Epidermal melanocyte (primary cell): ENCODE results near the gene PSMG2.
"Not testable (repeated sequence)": the region's sequence is repeated elsewhere in the genome, so short reads cannot be mapped to it uniquely, and the experiment has no call there.

ENCODE experiments used
- DNase-seq: peaks from one replicate; pipeline ENCODE4 v3.0.0; 2011; ENCODE audit warnings: low spot score; ENCODE audit not compliant: insufficient read length

Gene PSMG2

DNA sequence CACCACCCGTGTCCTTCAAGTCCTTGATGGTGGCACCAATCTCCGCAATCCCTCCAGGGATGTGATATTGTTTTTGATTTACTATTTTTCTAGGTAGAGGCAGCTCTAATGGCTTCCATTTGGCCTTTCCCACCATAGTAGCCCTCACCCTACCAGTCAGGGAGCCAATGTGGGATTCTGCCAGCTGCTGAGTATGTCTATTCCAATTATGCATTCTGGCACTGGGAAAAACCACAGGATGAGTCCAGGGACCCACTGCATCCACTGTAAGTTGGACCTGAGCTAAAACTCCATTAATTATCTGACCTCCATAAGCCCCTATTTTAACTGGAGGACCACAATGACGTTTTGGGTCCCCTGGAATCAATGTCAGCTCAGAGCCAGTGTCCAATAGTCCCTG, 55.7 kb downstream of the PSMG2 start:
- DNase-seq: not testable (repeated sequence)

GRCh38 chr18:12765126-12765525, 62.3 kb downstream of the PSMG2 start:
- no peak for DNase-seq

- DNase-seq: no peak
Observed at GRCh38 chr18:12765586-12765985, 62.7 kb downstream of the PSMG2 start.

GRCh38 chr18:12766986-12767433, 64.2 kb downstream of the PSMG2 start:
- no peak for DNase-seq

GRCh38 chr18:12767580-12768155, 64.8 kb downstream of the PSMG2 start:
- DNase-seq: no peak

- DNase-seq: no peak
Observed at GRCh38 chr18:12768625-12769024, 65.8 kb downstream of the PSMG2 start.

DNA sequence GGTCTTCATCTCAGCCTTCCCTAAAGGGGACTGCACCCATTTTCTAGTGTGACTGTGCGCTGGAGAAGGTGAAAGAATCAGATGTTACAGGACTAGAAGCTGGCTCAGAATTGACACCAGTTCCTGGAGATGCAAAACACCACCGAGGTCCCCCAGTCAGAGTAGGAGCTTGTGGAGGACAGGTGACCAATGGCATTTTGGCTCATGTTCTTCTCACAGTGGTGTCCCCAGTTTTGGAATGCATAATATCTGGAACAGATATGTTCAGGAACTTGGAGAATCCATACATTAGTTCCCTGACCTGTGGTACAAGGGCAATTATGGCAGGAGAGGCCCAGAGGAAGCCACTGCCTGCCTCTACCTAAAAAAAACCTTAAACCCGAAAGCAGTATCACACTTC, 66.3 kb downstream of the PSMG2 start:
- no peak for DNase-seq

DNA sequence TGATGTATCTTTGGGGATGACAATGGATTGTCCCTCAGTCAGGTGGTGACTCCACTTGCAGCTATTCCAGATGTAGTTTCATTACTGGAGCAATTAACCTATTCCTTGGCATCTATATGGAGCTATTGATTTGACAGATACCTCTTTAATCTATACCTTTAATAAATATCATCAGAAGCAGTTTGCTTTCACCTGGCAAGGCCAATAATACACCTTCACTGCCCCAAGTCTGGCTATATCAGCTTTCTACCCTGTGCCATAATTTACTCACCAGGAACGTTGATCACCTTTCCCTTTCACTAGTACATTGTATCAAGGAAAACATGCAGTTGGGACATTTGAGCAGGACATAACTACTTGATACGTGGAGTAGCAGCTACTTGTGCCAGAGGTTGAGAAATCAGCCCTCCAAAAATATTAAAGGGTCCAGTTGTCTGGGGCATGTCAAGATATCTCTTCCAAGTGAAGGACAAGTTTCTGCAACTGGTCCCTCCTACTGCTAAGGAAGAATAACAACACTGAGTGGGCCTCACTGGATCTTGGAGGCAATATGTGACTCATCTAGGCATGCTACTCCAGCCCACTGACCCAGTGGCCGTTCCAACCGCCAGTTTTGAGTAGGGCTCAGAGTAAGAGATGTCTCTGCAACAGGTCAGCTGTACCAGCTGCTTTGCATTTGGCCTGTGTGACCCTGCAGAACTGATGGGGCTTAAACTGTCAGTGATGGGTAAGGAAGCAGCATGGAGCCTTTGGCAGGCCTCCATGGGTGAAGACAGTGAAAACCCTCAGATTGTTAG, 67.0 kb downstream of the PSMG2 start:
- no peak for DNase-seq

- no peak for DNase-seq
Observed at GRCh38 chr18:12770469-12771219, 67.8 kb downstream of the PSMG2 start.

DNA sequence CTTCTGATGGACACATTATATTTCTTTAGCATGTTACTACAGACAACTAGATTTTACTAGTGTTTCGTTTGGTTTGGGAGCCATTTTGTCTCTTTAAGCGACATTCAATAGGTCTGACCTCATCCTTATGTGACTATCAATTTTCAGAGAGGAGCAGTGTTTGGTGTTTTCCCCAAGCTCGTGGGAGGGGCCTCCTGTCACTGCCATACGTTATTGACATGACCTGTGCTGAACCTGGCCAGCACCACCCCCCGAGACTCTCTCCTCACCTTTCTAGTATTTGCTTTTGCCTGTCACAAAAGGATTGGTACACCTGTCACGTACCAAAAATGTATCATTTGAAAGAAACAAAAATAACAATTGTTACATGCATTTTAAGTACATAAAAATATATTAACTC, 69.3 kb downstream of the PSMG2 start:
- DNase-seq: no peak

DNA sequence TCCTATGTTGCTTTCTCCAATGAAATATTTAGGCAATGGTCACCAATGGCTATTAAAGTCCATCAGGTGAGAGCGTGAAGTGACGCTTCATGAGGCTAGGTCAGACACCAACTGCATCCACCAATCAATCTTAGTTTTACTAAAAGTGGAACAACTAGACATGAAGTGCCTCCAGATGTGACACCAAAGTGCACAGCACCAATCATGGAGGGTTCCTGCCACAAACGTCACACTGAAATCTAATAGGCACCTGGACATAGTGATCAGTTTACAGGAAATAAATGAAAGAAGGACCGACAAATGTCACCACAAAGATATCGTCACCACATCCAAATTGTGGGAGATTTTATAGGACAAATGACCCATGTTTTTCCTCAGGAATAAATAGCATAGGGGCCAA, 70.5 kb downstream of the PSMG2 start:
- DNase-seq: no peak

- DNase-seq: no peak
Observed at GRCh38 chr18:12774982-12775381, 72.1 kb downstream of the PSMG2 start.
